Activated CD4-positive, alpha-beta T cell treated with anti-CD3 and anti-CD28 coated beads, Interleukin-2, Interleukin-6, amounts not matched to agents 100 ng/mL and 50 ng/mL, durations not matched to agents 16 hours and 8 hours (primary cell): ENCODE measurements around the gene UBE2K.
"Not testable (repeated sequence)": the region's sequence is repeated elsewhere in the genome, so short reads cannot be mapped to it uniquely, and the experiment has no call there.

ENCODE experiments used
- DNase-seq: peaks from one replicate; pipeline ENCODE4 v3.0.0-alpha.2; 2020

Gene UBE2K

GRCh38 chr4:39697740-39698423 lies at the start of gene UBE2K:
Gene UBE2K, plus strand, starts transcription at chr4:39698136. Its CDS starts 192 bp downstream, at chr4:39698328.
- peak; percentile 94 for DNase-seq

- DNase-seq: no peak
These were observed 49.7 kb upstream of the UBE2K start for GRCh38 chr4:39648213-39648612.

GRCh38 chr4:39648827-39649558 lies 48.9 kb upstream of the UBE2K start:
- no peak for DNase-seq

- no peak for DNase-seq
These were observed 48.2 kb upstream of the UBE2K start for GRCh38 chr4:39649639-39650265.

- not testable (repeated sequence) for DNase-seq
These were observed 46.4 kb upstream of the UBE2K start for GRCh38 chr4:39651586-39651985.

- no peak for DNase-seq
These were observed 42.7 kb upstream of the UBE2K start for GRCh38 chr4:39655211-39655610.

- DNase-seq: peak; percentile 39
These were observed 42.1 kb upstream of the UBE2K start for GRCh38 chr4:39655876-39656275.

- not testable (repeated sequence) for DNase-seq
These were observed 41.3 kb upstream of the UBE2K start for GRCh38 chr4:39656638-39657037.

- DNase-seq: no peak
These were observed 40.5 kb upstream of the UBE2K start for GRCh38 chr4:39657465-39657864.

- no peak for DNase-seq
These were observed 39.2 kb upstream of the UBE2K start for GRCh38 chr4:39658756-39659155.

- no peak for DNase-seq
These were observed 37.9 kb upstream of the UBE2K start for GRCh38 chr4:39660045-39660444.

- DNase-seq: no peak
These were observed 37.2 kb upstream of the UBE2K start for GRCh38 chr4:39660757-39661156.

- no peak for DNase-seq
These were observed 35.3 kb upstream of the UBE2K start for GRCh38 chr4:39662683-39663082.

- no peak for DNase-seq
These were observed 32.9 kb upstream of the UBE2K start for GRCh38 chr4:39664828-39665731.

GRCh38 chr4:39667706-39668105 lies 30.2 kb upstream of the UBE2K start:
- no peak for DNase-seq

GRCh38 chr4:39668887-39669286 lies 29.0 kb upstream of the UBE2K start:
- DNase-seq: no peak

GRCh38 chr4:39670296-39670695 lies 27.6 kb upstream of the UBE2K start:
- DNase-seq: not testable (repeated sequence)

- not testable (repeated sequence) for DNase-seq
These were observed 22.3 kb upstream of the UBE2K start for GRCh38 chr4:39675681-39676080.

GRCh38 chr4:39681003-39681402 lies 16.9 kb upstream of the UBE2K start:
- not testable (repeated sequence) for DNase-seq

- DNase-seq: no peak
These were observed 15.8 kb upstream of the UBE2K start for GRCh38 chr4:39682138-39682537.

- no peak for DNase-seq
These were observed 11.9 kb upstream of the UBE2K start for GRCh38 chr4:39685990-39686389.

- no peak for DNase-seq
These were observed 10.9 kb upstream of the UBE2K start for GRCh38 chr4:39687014-39687413.

GRCh38 chr4:39689970-39690369 lies 8.0 kb upstream of the UBE2K start:
- no peak for DNase-seq
